Measurements from ENCODE around the gene SHC4. TPM values are rescaled to one million over a fixed set of nuclear protein-coding genes. Genes with fewer than 3 reads are reported as not detected.

Gene SHC4
- total RNA-seq, 2 experiments from 2014 or later = 0.41 to 1.3 TPM

GRCh38 chr15:48929661-48930060 lies 34.1 kb downstream of the SHC4 start:
- H4K20me1 ChIP-seq (ENCODE audit: insufficient read depth, low read length) = no peaks in the 10 kb centered on the region
- intact Hi-C loops (cut with micrococcal nuclease; ENCODE audit: unreplicated experiment) = no loop called here
- H3K79me2 ChIP-seq (ENCODE audit: insufficient read depth, low read depth, low read length) = no peaks in the 10 kb centered on the region
- ChIA-PET CTCF (ENCODE audit: unreplicated experiment) (no interaction called here), POLR2A (interaction anchor here (0.6 kb wide), 2 partner anchors 11 to 173 kb away, joined by 3 to 4 read pairs; no protein-coding TSS in a partner anchor)
- no peak overlapping the region for H3K4me2 ChIP-seq (ENCODE audit: low read length)
- H3K9me3 ChIP-seq (ENCODE audit: low read length) = no peaks in the 10 kb centered on the region
- H3K4me1 ChIP-seq (ENCODE audit: insufficient read depth, low read length, poor library complexity, severe bottlenecking) = no peaks in the 10 kb centered on the region
- no peak overlapping the region for H3K27ac ChIP-seq (ENCODE audit: low read depth, low read length, poor library complexity, severe bottlenecking)
- no peak for DNase-seq (ENCODE audit: low spot score)
- BruUV-seq (replicated peaks) = no TSS peak
- H3K36me3 ChIP-seq (ENCODE audit: insufficient read depth, low read length) = no peaks in the 10 kb centered on the region
- no peak for TF ChIP-seq EZH2phosphoT487 (IDR thresholded peaks at IDR 0.05; ENCODE audit: borderline replicate concordance, low read depth, low read length)
- TF ChIP-seq, protein P1, sequence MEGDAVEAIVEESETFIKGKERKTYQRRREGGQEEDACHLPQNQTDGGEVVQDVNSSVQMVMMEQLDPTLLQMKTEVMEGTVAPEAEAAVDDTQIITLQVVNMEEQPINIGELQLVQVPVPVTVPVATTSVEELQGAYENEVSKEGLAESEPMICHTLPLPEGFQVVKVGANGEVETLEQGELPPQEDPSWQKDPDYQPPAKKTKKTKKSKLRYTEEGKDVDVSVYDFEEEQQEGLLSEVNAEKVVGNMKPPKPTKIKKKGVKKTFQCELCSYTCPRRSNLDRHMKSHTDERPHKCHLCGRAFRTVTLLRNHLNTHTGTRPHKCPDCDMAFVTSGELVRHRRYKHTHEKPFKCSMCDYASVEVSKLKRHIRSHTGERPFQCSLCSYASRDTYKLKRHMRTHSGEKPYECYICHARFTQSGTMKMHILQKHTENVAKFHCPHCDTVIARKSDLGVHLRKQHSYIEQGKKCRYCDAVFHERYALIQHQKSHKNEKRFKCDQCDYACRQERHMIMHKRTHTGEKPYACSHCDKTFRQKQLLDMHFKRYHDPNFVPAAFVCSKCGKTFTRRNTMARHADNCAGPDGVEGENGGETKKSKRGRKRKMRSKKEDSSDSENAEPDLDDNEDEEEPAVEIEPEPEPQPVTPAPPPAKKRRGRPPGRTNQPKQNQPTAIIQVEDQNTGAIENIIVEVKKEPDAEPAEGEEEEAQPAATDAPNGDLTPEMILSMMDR (conservative IDR thresholded peaks at IDR 0.05; ENCODE audit: low read length) = no peak
- H2AFZ ChIP-seq (ENCODE audit: low read length) = no peak overlapping the region
- H3K4me3 ChIP-seq (ENCODE audit: low read depth, low read length, poor library complexity, severe bottlenecking) = no peak overlapping the region
- H3K9me2 ChIP-seq (ENCODE audit: insufficient read depth, low read length) = no peaks in the 10 kb centered on the region

DNA sequence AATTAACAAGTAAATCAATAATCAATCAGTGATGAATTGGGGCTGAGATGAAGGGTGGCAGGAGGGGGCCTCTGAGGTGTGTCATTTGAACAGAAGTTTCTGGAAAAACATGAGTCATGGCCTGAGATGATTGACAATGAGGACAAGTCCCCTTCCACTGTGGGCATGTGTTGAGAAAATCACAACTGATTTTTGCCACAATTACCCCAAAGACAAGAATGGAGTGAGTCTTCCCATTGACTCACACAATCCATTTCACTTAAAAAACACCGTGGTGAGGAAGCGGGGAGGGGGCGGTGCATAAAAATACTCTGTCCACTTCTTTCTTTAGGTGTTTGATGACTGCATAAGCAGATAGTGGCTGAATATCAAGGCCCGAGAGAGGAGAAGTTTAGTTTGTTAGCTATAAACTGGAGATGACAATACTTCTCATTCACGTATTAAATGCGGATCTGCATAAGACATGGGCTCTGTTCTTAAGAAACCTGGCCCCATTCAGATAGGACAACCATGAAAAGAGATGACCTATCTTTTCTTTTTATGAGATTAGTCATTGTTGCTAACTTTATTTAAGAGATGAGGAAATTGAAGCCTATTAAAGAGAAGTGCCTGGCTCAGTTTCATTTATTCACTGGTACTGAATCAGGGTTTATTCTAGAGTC lies 34.7 kb downstream of the SHC4 start:
- Histone ChIP-seq H3K27ac (ENCODE audit: low read depth, low read length, poor library complexity, severe bottlenecking) (no peak overlapping the region), H4K20me1 (ENCODE audit: insufficient read depth, low read length) (no peaks in the 10 kb centered on the region), H2AFZ (ENCODE audit: low read length) (no peak overlapping the region), H3K36me3 (ENCODE audit: insufficient read depth, low read length) (no peaks in the 10 kb centered on the region), H3K79me2 (ENCODE audit: insufficient read depth, low read depth, low read length) (no peaks in the 10 kb centered on the region), H3K9me2 (ENCODE audit: insufficient read depth, low read length) (no peaks in the 10 kb centered on the region), H3K4me2 (ENCODE audit: low read length) (no peak overlapping the region), H3K9me3 (ENCODE audit: low read length) (no peaks in the 10 kb centered on the region), H3K4me1 (ENCODE audit: insufficient read depth, low read length, poor library complexity, severe bottlenecking) (no peaks in the 10 kb centered on the region), H3K4me3 (ENCODE audit: low read depth, low read length, poor library complexity, severe bottlenecking) (no peak overlapping the region)
- DNase-seq (ENCODE audit: low spot score) = no peak
- ChIA-PET CTCF (ENCODE audit: unreplicated experiment) (no interaction called here), POLR2A (interaction anchor here (0.6 kb wide), 1 partner anchor 10 kb away, joined by 3 read pairs; no protein-coding TSS in a partner anchor)
- no TSS peak for BruUV-seq (replicated peaks)
- no peak for TF ChIP-seq EZH2phosphoT487 (IDR thresholded peaks at IDR 0.05; ENCODE audit: borderline replicate concordance, low read depth, low read length)
- TF ChIP-seq, protein P1 (conservative IDR thresholded peaks at IDR 0.05; ENCODE audit: low read length) = no peak
- intact Hi-C loops (cut with micrococcal nuclease; ENCODE audit: unreplicated experiment) = no loop called here

- Histone ChIP-seq H2AFZ (ENCODE audit: low read length) (no peak overlapping the region), H3K27ac (ENCODE audit: low read depth, low read length, poor library complexity, severe bottlenecking) (no peak overlapping the region), H3K9me2 (ENCODE audit: insufficient read depth, low read length) (no peaks in the 10 kb centered on the region), H3K4me1 (ENCODE audit: insufficient read depth, low read length, poor library complexity, severe bottlenecking) (no peaks in the 10 kb centered on the region), H3K79me2 (ENCODE audit: insufficient read depth, low read depth, low read length) (no peaks in the 10 kb centered on the region), H3K4me3 (ENCODE audit: low read depth, low read length, poor library complexity, severe bottlenecking) (no peak overlapping the region), H3K36me3 (ENCODE audit: insufficient read depth, low read length) (no peaks in the 10 kb centered on the region), H4K20me1 (ENCODE audit: insufficient read depth, low read length) (no peaks in the 10 kb centered on the region), H3K9me3 (ENCODE audit: low read length) (no peaks in the 10 kb centered on the region), H3K4me2 (ENCODE audit: low read length) (no peak overlapping the region)
- no peak for DNase-seq (ENCODE audit: low spot score)
- ChIA-PET POLR2A (interaction anchor here (0.6 kb wide), 1 partner anchor 40 kb away, joined by 3 read pairs; no protein-coding TSS in a partner anchor), CTCF (ENCODE audit: unreplicated experiment) (no interaction called here)
- intact Hi-C loops (cut with micrococcal nuclease; ENCODE audit: unreplicated experiment) = no loop called here
- no TSS peak for BruUV-seq (replicated peaks)
- TF ChIP-seq, protein P1 (conservative IDR thresholded peaks at IDR 0.05; ENCODE audit: low read length) = no peak
- TF ChIP-seq EZH2phosphoT487 (IDR thresholded peaks at IDR 0.05; ENCODE audit: borderline replicate concordance, low read depth, low read length) = no peak
These were observed 38.0 kb downstream of the SHC4 start for GRCh38 chr15:48925714-48926223.

Measured in OCI-LY7 (cell line).